ENCODE data around the gene EPB42. TPM values are rescaled to one million over a fixed set of nuclear protein-coding genes. Genes with fewer than 3 reads are reported as not detected.

The EPB42 gene
- total and polyA plus RNA-seq, 10 donors = 0.11 to 31.5 (median 1.6) TPM

- Histone ChIP-seq H3K36me3 (no peaks in the 10 kb centered on the region), H3K27ac (no peak overlapping the region), H3K4me1 (peaks cover 0 to 20% (median 6%) of the 10 kb centered on the region in 6 donors), H3K27me3 (replicated peaks in 1 of 7) (peaks cover 0 to 15% (median 0%) of the 10 kb centered on the region in 7 donors), H3K9me3 (no peaks in the 10 kb centered on the region), H3K4me3 (no peak overlapping the region)
- no peak for TF ChIP-seq POLR2A (IDR thresholded peaks at IDR 0.05)
- TF ChIP-seq CTCF (IDR thresholded peaks at IDR 0.05 in 8 of 11, conservative IDR thresholded peaks at IDR 0.05 in 3 of 11) = no peak
- no peak for TF ChIP-seq POLR2AphosphoS5 (IDR thresholded peaks at IDR 0.05)
- DNase-seq = no peak
- 92 to 100% (median 97%) methylated on average over 2 of the region's 2 CpGs for WGBS, 5 donors
- intact Hi-C loops (cut with DNase I; ENCODE audit: low total_unique reads) = no loop called here
Observed at GRCh38 chr15:43243020-43243645, 22.3 kb upstream of the EPB42 start.

- intact Hi-C loops (cut with DNase I; ENCODE audit: low total_unique reads) = no loop called here
- no peak for TF ChIP-seq POLR2A (IDR thresholded peaks at IDR 0.05)
- no peak for TF ChIP-seq CTCF (IDR thresholded peaks at IDR 0.05 in 8 of 11, conservative IDR thresholded peaks at IDR 0.05 in 3 of 11)
- no peak for TF ChIP-seq POLR2AphosphoS5 (IDR thresholded peaks at IDR 0.05)
- Histone ChIP-seq H3K4me3 (no peak overlapping the region), H3K4me1 (peaks cover 0 to 23% (median 6%) of the 10 kb centered on the region in 6 donors), H3K36me3 (no peaks in the 10 kb centered on the region), H3K27ac (no peak overlapping the region), H3K9me3 (no peaks in the 10 kb centered on the region), H3K27me3 (replicated peaks in 1 of 7) (peaks cover 0 to 20% (median 0%) of the 10 kb centered on the region in 7 donors)
- 87 to 93% (median 90%) methylated on average over 5 of the region's 5 CpGs for WGBS, 5 donors
- DNase-seq = no peak
Observed at GRCh38 chr15:43242616-43243015, 21.8 kb upstream of the EPB42 start.

GRCh38 chr15:43241100-43241499 is 20.3 kb upstream of the EPB42 start:
- DNase-seq = no peak
- Histone ChIP-seq H3K36me3 (no peaks in the 10 kb centered on the region), H3K4me1 (peaks cover 0 to 23% (median 6%) of the 10 kb centered on the region in 6 donors), H3K4me3 (no peak overlapping the region), H3K9me3 (no peaks in the 10 kb centered on the region), H3K27me3 (replicated peaks in 1 of 7) (peaks cover 0 to 21% (median 0%) of the 10 kb centered on the region in 7 donors), H3K27ac (no peak overlapping the region)
- TF ChIP-seq CTCF (IDR thresholded peaks at IDR 0.05 in 8 of 11, conservative IDR thresholded peaks at IDR 0.05 in 3 of 11) (no peak), POLR2AphosphoS5 (IDR thresholded peaks at IDR 0.05) (no peak), POLR2A (IDR thresholded peaks at IDR 0.05) (no peak)
- WGBS, 5 donors = 83 to 100% (median 89%) methylated on average over 1 of the region's 1 CpG
- intact Hi-C loops (cut with DNase I; ENCODE audit: low total_unique reads) = no loop called here

- H3K36me3 ChIP-seq = no peaks in the 10 kb centered on the region
- TF ChIP-seq POLR2AphosphoS5 (IDR thresholded peaks at IDR 0.05) (no peak), CTCF (IDR thresholded peaks at IDR 0.05 in 8 of 11, conservative IDR thresholded peaks at IDR 0.05 in 3 of 11) (no peak), POLR2A (IDR thresholded peaks at IDR 0.05) (no peak)
- no peak for DNase-seq
- 30 to 37% (median 34%) methylated on average over 7 of the region's 7 CpGs for WGBS, 5 donors
- peaks cover 0 to 21% (median 0%) of the 10 kb centered on the region in 7 donors for H3K27me3 ChIP-seq (replicated peaks in 1 of 7)
- H3K27ac ChIP-seq = no peak overlapping the region
- intact Hi-C loops (cut with DNase I; ENCODE audit: low total_unique reads) = no loop called here
- no peaks in the 10 kb centered on the region for H3K9me3 ChIP-seq
- H3K4me3 ChIP-seq = no peak overlapping the region
- H3K4me1 ChIP-seq = peaks cover 0 to 23% (median 6%) of the 10 kb centered on the region in 6 donors
Observed at GRCh38 chr15:43239732-43240491, 19.1 kb upstream of the EPB42 start.
